Measurements from ENCODE around the gene STXBP2. TPM values are rescaled to one million over a fixed set of nuclear protein-coding genes. Genes with fewer than 3 reads are reported as not detected.
A peak's percentile ranks its signal among the peaks of the same experiment; 100 is the strongest.

The STXBP2 gene
- total RNA-seq, 1 donor = 89.7 TPM

- Histone ChIP-seq H3K4me1 (ENCODE audit: insufficient read depth, low read length) (no peaks in the 10 kb centered on the region), H3K9me3 (ENCODE audit: low read depth, low read length) (no peaks in the 10 kb centered on the region), H3K4me3 (ENCODE audit: low read length) (no peak overlapping the region), H3K27me3 (ENCODE audit: insufficient read depth, low read length) (no peaks in the 10 kb centered on the region)
Observed at GRCh38 chr19:7620442-7621412, 16.2 kb upstream of the STXBP2 start.

DNA sequence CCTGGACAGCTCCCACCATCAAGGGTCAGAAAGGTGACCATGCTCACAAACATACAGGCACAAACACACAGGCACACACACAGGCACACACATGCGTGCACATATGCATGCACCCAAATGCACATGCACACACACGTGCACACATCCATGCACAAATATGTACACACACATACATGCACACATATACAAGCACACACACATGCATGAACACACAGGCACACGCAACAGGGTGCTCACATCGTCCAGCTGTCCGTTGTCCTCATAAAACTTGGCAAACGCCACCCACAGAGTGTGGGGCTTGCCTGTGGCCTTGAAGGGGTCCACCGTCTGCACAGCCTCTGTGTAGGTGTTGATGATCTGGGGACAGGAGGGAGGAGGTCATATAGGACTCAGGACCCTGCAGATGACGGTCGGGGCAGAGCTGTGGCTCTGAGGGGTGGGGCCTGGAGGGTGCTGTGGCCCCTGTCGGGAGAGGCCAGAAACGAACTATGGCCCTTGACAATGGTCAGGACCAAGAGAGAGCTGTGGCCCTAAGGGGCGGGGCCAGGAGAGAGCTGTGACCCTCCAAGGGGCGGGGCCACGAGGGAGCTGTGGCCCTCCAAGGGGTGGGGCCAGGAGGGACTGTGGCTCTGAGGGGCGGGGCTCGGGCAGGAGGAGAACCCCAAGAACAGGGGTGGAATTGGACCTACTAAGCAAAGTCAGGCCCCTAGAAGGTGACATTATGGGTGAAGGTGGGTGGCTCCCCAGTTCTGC lies 13.8 kb upstream of the STXBP2 start:
- Histone ChIP-seq H3K9me3 (ENCODE audit: low read depth, low read length) (no peaks in the 10 kb centered on the region), H3K27me3 (ENCODE audit: insufficient read depth, low read length) (no peaks in the 10 kb centered on the region), H3K4me1 (ENCODE audit: insufficient read depth, low read length) (peaks cover 7% of the 10 kb centered on the region), H3K4me3 (ENCODE audit: low read length) (no peak overlapping the region)

- no peak overlapping the region for H3K4me3 ChIP-seq (ENCODE audit: low read length)
- no peaks in the 10 kb centered on the region for H3K27me3 ChIP-seq (ENCODE audit: insufficient read depth, low read length)
- peaks cover 15% of the 10 kb centered on the region for H3K4me1 ChIP-seq (ENCODE audit: insufficient read depth, low read length)
Observed at GRCh38 chr19:7623725-7624603, 12.9 kb upstream of the STXBP2 start.

GRCh38 chr19:7624810-7625209 lies 12.1 kb upstream of the STXBP2 start:
- peaks cover 17% of the 10 kb centered on the region for H3K4me1 ChIP-seq (ENCODE audit: insufficient read depth, low read length)
- H3K4me3 ChIP-seq (ENCODE audit: low read length) = no peak overlapping the region
- H3K27me3 ChIP-seq (ENCODE audit: insufficient read depth, low read length) = no peaks in the 10 kb centered on the region
- no peaks in the 10 kb centered on the region for H3K9me3 ChIP-seq (ENCODE audit: low read depth, low read length)

More at GRCh38 chr19:7623725-7624603, 12.9 kb upstream of the STXBP2 start:
- no peaks in the 10 kb centered on the region for H3K9me3 ChIP-seq (ENCODE audit: low read depth, low read length)

- Histone ChIP-seq H3K4me3 (ENCODE audit: low read length) (no peak overlapping the region), H3K9me3 (ENCODE audit: low read depth, low read length) (no peaks in the 10 kb centered on the region), H3K4me1 (ENCODE audit: insufficient read depth, low read length) (peaks cover 28% of the 10 kb centered on the region), H3K27me3 (ENCODE audit: insufficient read depth, low read length) (no peaks in the 10 kb centered on the region)
Observed at GRCh38 chr19:7625763-7626372, 11.0 kb upstream of the STXBP2 start.

DNA sequence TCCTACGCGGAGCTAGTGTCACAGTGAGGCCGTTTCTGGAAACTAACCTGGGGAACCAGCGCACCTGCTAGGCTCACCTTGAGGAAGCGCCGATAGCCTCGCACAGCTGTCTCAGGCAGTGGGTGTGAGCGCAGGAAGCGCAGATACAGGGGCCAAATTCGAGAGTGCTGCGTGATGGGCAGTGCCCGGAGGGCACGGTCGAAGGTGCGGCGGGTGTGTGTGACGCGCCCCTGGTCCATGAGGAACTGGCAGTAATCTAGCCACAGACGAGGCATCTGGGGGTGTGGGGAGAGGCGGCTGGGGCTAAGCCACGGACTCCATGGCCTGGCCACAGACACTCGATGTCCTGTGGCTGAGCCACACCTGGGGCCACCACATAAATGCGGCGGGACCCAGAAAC lies 9.7 kb upstream of the STXBP2 start:
- no peaks in the 10 kb centered on the region for H3K9me3 ChIP-seq (ENCODE audit: low read depth, low read length)
- no peak overlapping the region for H3K4me3 ChIP-seq (ENCODE audit: low read length)
- H3K27me3 ChIP-seq (ENCODE audit: insufficient read depth, low read length) = no peaks in the 10 kb centered on the region
- peaks cover 30% of the 10 kb centered on the region for H3K4me1 ChIP-seq (ENCODE audit: insufficient read depth, low read length)

DNA sequence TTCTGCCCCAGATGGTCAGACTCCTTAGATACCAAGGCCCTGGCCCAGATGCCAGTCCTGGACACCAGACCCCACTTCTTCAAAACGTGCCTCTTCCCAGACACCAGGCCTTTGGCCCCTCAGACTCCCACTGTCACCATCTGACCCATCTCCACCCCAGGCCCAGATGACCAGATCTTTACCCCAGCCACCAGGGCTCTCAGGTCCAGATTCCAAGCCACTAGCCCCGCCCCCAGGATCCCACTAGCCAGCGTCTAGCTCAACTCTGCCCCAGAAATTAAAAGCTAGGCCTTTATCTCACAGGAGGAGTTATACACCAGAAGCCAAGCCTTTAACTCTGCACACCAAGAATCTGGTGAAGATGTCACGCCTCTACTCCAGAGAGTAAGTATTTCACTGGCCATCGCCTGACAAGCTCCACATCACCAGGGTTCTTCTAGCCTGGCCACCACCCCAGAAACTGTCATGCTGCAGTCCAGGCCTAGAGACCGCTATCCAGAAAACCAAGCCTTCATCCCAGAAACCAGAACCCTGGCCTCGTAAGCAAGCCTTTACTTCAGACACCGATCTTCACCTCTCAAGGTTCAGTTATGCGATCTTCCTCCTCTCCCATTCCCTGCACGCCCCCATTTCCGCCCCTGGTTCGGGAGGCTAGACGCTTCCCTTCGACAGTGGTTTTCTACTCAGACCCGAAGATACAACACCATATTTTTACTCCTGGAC lies 8.2 kb upstream of the STXBP2 start:
- Histone ChIP-seq H3K4me1 (ENCODE audit: insufficient read depth, low read length) (peaks cover 30% of the 10 kb centered on the region), H3K27me3 (ENCODE audit: insufficient read depth, low read length) (no peaks in the 10 kb centered on the region), H3K9me3 (ENCODE audit: low read depth, low read length) (no peaks in the 10 kb centered on the region), H3K4me3 (ENCODE audit: low read length) (peak overlapping the region; percentile 86)

GRCh38 chr19:7629347-7630054 lies 7.4 kb upstream of the STXBP2 start, which contains the start of the genes PET100 and XAB2:
TSS of gene PET100 (plus strand) at chr19:7629793. CDS start at chr19:7629834, 41 bp downstream.
TSS of gene XAB2 (minus strand) at chr19:7629545. CDS start at chr19:7629527, 18 bp downstream.
- Histone ChIP-seq H3K9me3 (ENCODE audit: low read depth, low read length) (no peaks in the 10 kb centered on the region), H3K27me3 (ENCODE audit: insufficient read depth, low read length) (no peaks in the 10 kb centered on the region), H3K4me3 (ENCODE audit: low read length) (peak within 1 kb of the TSS; percentile 86), H3K4me1 (ENCODE audit: insufficient read depth, low read length) (peaks cover 30% of the 10 kb centered on the region)

DNA sequence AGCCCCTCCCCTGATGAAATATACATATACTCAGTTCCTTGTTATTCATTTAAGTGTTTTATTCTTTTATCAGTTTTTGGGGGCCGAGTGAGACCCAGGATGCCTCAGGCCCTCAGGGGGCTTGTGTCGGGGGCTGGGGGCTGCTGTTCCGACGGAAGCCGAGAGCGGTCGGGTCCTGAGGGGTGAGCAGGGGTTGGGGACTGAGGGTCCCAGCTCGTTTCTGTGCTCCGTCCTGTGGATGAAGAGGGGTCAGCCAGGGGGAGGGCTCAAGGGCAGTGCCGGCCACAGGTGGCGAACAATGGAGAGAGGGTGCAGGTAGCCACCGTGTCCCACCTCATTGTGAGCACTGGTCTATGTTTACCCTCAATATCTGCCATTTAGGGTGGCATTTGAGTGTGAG lies 5.3 kb upstream of the STXBP2 start:
- no peaks in the 10 kb centered on the region for H3K27me3 ChIP-seq (ENCODE audit: insufficient read depth, low read length)
- H3K4me1 ChIP-seq (ENCODE audit: insufficient read depth, low read length) = peaks cover 39% of the 10 kb centered on the region

GRCh38 chr19:7632340-7633203 lies 4.3 kb upstream of the STXBP2 start:
- no peaks in the 10 kb centered on the region for H3K9me3 ChIP-seq (ENCODE audit: low read depth, low read length)
- peaks cover 42% of the 10 kb centered on the region for H3K4me1 ChIP-seq (ENCODE audit: insufficient read depth, low read length)
- H3K4me3 ChIP-seq (ENCODE audit: low read length) = no peak overlapping the region
- H3K27me3 ChIP-seq (ENCODE audit: insufficient read depth, low read length) = no peaks in the 10 kb centered on the region

More for the DNA sequence above, 5.3 kb upstream of the STXBP2 start:
- no peaks in the 10 kb centered on the region for H3K9me3 ChIP-seq (ENCODE audit: low read depth, low read length)
- H3K4me3 ChIP-seq (ENCODE audit: low read length) = no peak overlapping the region

GRCh38 chr19:7633698-7634097 lies 3.2 kb upstream of the STXBP2 start, which contains the start of gene PCP2:
TSS of gene PCP2 (minus strand) at chr19:7633719. CDS start at chr19:7633457, 262 bp downstream.
- Histone ChIP-seq H3K27me3 (ENCODE audit: insufficient read depth, low read length) (no peaks in the 10 kb centered on the region), H3K4me3 (ENCODE audit: low read length) (no peak within 1 kb of the TSS), H3K4me1 (ENCODE audit: insufficient read depth, low read length) (peaks cover 42% of the 10 kb centered on the region), H3K9me3 (ENCODE audit: low read depth, low read length) (no peaks in the 10 kb centered on the region)

GRCh38 chr19:7635670-7636069 lies 1.2 kb upstream of the STXBP2 start:
- no peaks in the 10 kb centered on the region for H3K9me3 ChIP-seq (ENCODE audit: low read depth, low read length)
- H3K4me1 ChIP-seq (ENCODE audit: insufficient read depth, low read length) = peaks cover 36% of the 10 kb centered on the region
- H3K4me3 ChIP-seq (ENCODE audit: low read length) = no peak overlapping the region
- no peaks in the 10 kb centered on the region for H3K27me3 ChIP-seq (ENCODE audit: insufficient read depth, low read length)
